WTC11 (cell line): ENCODE results near the gene PRR5L.

Experiments
- AFF4 ChIP-seq: sonication (generic); formaldehyde crosslinking; IDR thresholded peaks from 2 replicates; pipeline ENCODE4 v1.8.1; 2023; ENCODE audit warnings: mild to moderate bottlenecking, missing genetic modification reagents, borderline replicate concordance
- ATF2 ChIP-seq: sonication (generic); formaldehyde crosslinking; IDR thresholded peaks from 2 replicates; pipeline ENCODE4 v1.8.1; 2022; ENCODE audit warnings: low read depth, missing genetic modification reagents, borderline replicate concordance
- ATF3 ChIP-seq: sonication (generic); formaldehyde crosslinking; conservative IDR thresholded peaks from 2 replicates; pipeline ENCODE4 v1.8.1; 2022; ENCODE audit warnings: mild to moderate bottlenecking, missing genetic modification reagents
- CTCF ChIP-seq: fragments of 200-600 bp; IDR thresholded peaks from 2 replicates; pipeline ENCODE4 v1.8.0; 2022; ENCODE audit warnings: antibody characterized with exemption
- ESRRA ChIP-seq: sonication (generic); formaldehyde crosslinking; IDR thresholded peaks from 2 replicates; pipeline ENCODE4 v1.8.1; 2022; ENCODE audit warnings: mild to moderate bottlenecking, missing genetic modification reagents, borderline replicate concordance
- ETV6 ChIP-seq: sonication (generic); formaldehyde crosslinking; IDR thresholded peaks from 2 replicates; pipeline ENCODE4 v1.8.1; 2022; ENCODE audit warnings: mild to moderate bottlenecking, missing genetic modification reagents
- FOXK1 ChIP-seq: sonication (generic); formaldehyde crosslinking; IDR thresholded peaks from 2 replicates; pipeline ENCODE4 v1.8.0; 2022; ENCODE audit warnings: mild to moderate bottlenecking, moderate library complexity, missing genetic modification reagents
- IRF1 ChIP-seq: sonication (generic); formaldehyde crosslinking; IDR thresholded peaks from 2 replicates; pipeline ENCODE4 v1.8.0; 2023; ENCODE audit warnings: missing genetic modification reagents
- MLX ChIP-seq: sonication (generic); formaldehyde crosslinking; IDR thresholded peaks from 2 replicates; pipeline ENCODE4 v1.8.1; 2023; ENCODE audit warnings: mild to moderate bottlenecking, missing genetic modification reagents, moderate library complexity
- USF2 ChIP-seq: sonication (generic); formaldehyde crosslinking; IDR thresholded peaks from 2 replicates; pipeline ENCODE4 v1.8.1; 2023; ENCODE audit warnings: mild to moderate bottlenecking, missing genetic modification reagents, moderate library complexity

- TF ChIP-seq CTCF = no peak
- TF ChIP-seq ESRRA = no peak
- TF ChIP-seq IRF1 (CRISPR knock-in tag) = no peak
- no peak for TF ChIP-seq ATF3 (CRISPR knock-in tag)
- no peak for TF ChIP-seq MLX (CRISPR knock-in tag)
- no peak for TF ChIP-seq ETV6 (CRISPR knock-in tag)
- no peak for TF ChIP-seq AFF4
- no peak for TF ChIP-seq FOXK1 (CRISPR knock-in tag)
- no peak for TF ChIP-seq ATF2 (CRISPR knock-in tag)
- TF ChIP-seq USF2 (CRISPR knock-in tag) = no peak
Measured at GRCh38 chr11:36389811-36390210, 93.7 kb downstream of the PRR5L start.
